K562 (cell line): ENCODE data around the gene GPR37L1. TPM values are rescaled to one million over a fixed set of nuclear protein-coding genes. Genes with fewer than 3 reads are reported as not detected.

Experiments
- ATAC-seq: fragments of 200-7000 bp; cut with Tn5 transposase; 3 replicates; pipeline ENCODE4 v1.9.1; 2020; ENCODE audit warnings: moderate library complexity
- BruUV-seq: library from RNA; stranded (reverse); fragments of 400-500 nt; replicated peaks from 2 replicates; lab custom pipeline; 2021; lab: Mats Ljungman, UMichigan
- CTCF ChIA-PET: fragments of 300-600 bp; formaldehyde crosslinking; extraction: SDS; loops from one replicate; lab custom pipeline; 2021; ENCODE audit warnings: low intra/inter-chr PET ratio; lab: Yijun Ruan, JAX
- POLR2A ChIA-PET: fragments of 300-600, 350-650 bp; sonication (Branson Sonifier 250); formaldehyde crosslinking; extraction: SDS; loops from one replicate; lab custom pipeline; 2021; ENCODE audit warnings: antibody characterized with exemption, inconsistent platforms; lab: Yijun Ruan, JAX
- DNase-seq, 4 experiments: peaks; one replicate each; pipeline versions ENCODE4 v3.0.0 to v3.0.0-alpha.2; 2011 to 2018; ENCODE audit warnings: low spot score in 3 of 4, mixed read lengths in 3 of 4; ENCODE audit errors: extremely low read depth in 1 of 4
- FAIRE-seq: peaks from 2 replicates; lab custom pipeline; 2011; peaks lifted over from hg19 to GRCh38; lab: Jason Lieb, UNC
- H2AFZ ChIP-seq: 2 replicates; pipeline ENCODE4 v1.6.0; 2011; ENCODE audit warnings: low read depth, low read length, control low read depth, inconsistent platforms
- H3K27ac ChIP-seq: fragments of 200-600 bp; 3 replicates; pipeline ENCODE4 v1.8.0; 2011; ENCODE audit warnings: low read depth, mild to moderate bottlenecking, control low read depth, inconsistent platforms, low read length, moderate library complexity, mixed read lengths; ENCODE audit errors: extremely low read depth
- H3K27me3 ChIP-seq, 2 experiments: fragments of 300-600 bp in 1 of 2; 2 replicates in 1 of 2; 3 replicates in 1 of 2; pipeline versions ENCODE4 v1.6.0 to v1.8.0; 2011; ENCODE audit warnings: inconsistent platforms in 2 of 2, low read length in 2 of 2, mild to moderate bottlenecking in 1 of 2, mixed read lengths in 1 of 2, moderate library complexity in 1 of 2; ENCODE audit not compliant: control insufficient read depth in 2 of 2, insufficient read depth in 2 of 2
- H3K36me3 ChIP-seq: fragments of 300-600 bp; 3 replicates; pipeline ENCODE4 v1.8.0; 2011; ENCODE audit warnings: mild to moderate bottlenecking, low read length, inconsistent platforms; ENCODE audit not compliant: control insufficient read depth, insufficient read depth
- H3K4me1 ChIP-seq, 2 experiments: fragments of 200-600 bp in 1 of 2; replicated peaks in 1 of 2; 2 replicates in 1 of 2; 3 replicates in 1 of 2; pipeline versions ENCODE4 v1.5.1 to v1.8.0; 2011; ENCODE audit warnings: inconsistent platforms in 2 of 2, low read length in 2 of 2, mild to moderate bottlenecking in 1 of 2, mixed read lengths in 1 of 2, moderate library complexity in 1 of 2; ENCODE audit not compliant: control insufficient read depth in 2 of 2, insufficient read depth in 2 of 2
- H3K4me2 ChIP-seq: 2 replicates; pipeline ENCODE4 v1.6.1; 2011; ENCODE audit warnings: low read length, control low read depth, inconsistent platforms, mixed read lengths; ENCODE audit not compliant: insufficient read depth
- H3K4me3 ChIP-seq: fragments of 200-600 bp; sonication (generic), shearing (Covaris generic); 2 replicates; pipeline ENCODE4 v1.5.1; 2016; ENCODE audit warnings: control low read depth, inconsistent platforms
- H3K79me2 ChIP-seq: fragments of 200-600 bp; 3 replicates; pipeline ENCODE4 v1.8.0; 2011; ENCODE audit warnings: low read length, inconsistent platforms; ENCODE audit not compliant: control insufficient read depth, insufficient read depth
- H3K9ac ChIP-seq, 2 experiments: 2 replicates each; pipeline versions ENCODE4 v1.6.0 to v1.6.1; 2011; ENCODE audit warnings: low read depth in 2 of 2, low read length in 2 of 2, control low read depth in 1 of 2, inconsistent platforms in 1 of 2, mild to moderate bottlenecking in 1 of 2, mixed read lengths in 1 of 2; ENCODE audit not compliant: insufficient read depth in 1 of 2
- H3K9me1 ChIP-seq: one replicate; pipeline ENCODE4 v1.6.0; 2011; ENCODE audit warnings: inconsistent platforms, mild to moderate bottlenecking, low read length, moderate library complexity; ENCODE audit not compliant: control insufficient read depth, insufficient read depth
- H3K9me3 ChIP-seq: replicated peaks from 2 replicates; pipeline ENCODE4 v1.5.1; 2011; ENCODE audit warnings: low read depth, low read length, inconsistent platforms; ENCODE audit not compliant: control insufficient read depth, insufficient read depth
- H4K20me1 ChIP-seq: replicated peaks from 2 replicates; pipeline ENCODE4 v1.6.1; 2011; ENCODE audit warnings: low read length, inconsistent platforms, mixed read lengths; ENCODE audit not compliant: control insufficient read depth, insufficient read depth
- CEBPG ChIP-seq, 3 experiments: fragments of 200-800 bp in 1 of 3; sonication (Bioruptor generic) in 1 of 3; sonication (generic) in 1 of 3; formaldehyde crosslinking in 1 of 3; IDR thresholded peaks in 2 of 3; conservative IDR thresholded peaks in 1 of 3; 2 replicates each; pipeline versions ENCODE4 v1.6.1 to v1.8.0; 2016 to 2022; ENCODE audit warnings: missing compliant biosample characterization in 2 of 3, missing genetic modification characterization in 2 of 3, mild to moderate bottlenecking in 1 of 3, missing genetic modification reagents in 1 of 3
- ELF2 ChIP-seq: fragments of 250-450 bp; sonication (Bioruptor Pico); IDR thresholded peaks from 2 replicates; pipeline ENCODE4 v1.5.0; 2021; ENCODE audit warnings: mild to moderate bottlenecking
- FOSL1 ChIP-seq: fragments of 200-800 bp; sonication (Bioruptor generic); conservative IDR thresholded peaks from 2 replicates; pipeline ENCODE4 v1.6.1; 2016; ENCODE audit warnings: missing genetic modification characterization, missing compliant biosample characterization
- JUND ChIP-seq, 2 experiments: IDR thresholded peaks; 2 replicates in 1 of 2; 3 replicates in 1 of 2; pipeline ENCODE4 v1.6.1; 2011; ENCODE audit warnings: borderline replicate concordance in 2 of 2, low read depth in 2 of 2, low read length in 2 of 2, improper control_type of control experiment in 1 of 2, missing biosample characterization in 1 of 2, missing genetic modification characterization in 1 of 2, missing genetic modification reagents in 1 of 2
- KLF6 ChIP-seq: fragments of 250-450 bp; sonication (Bioruptor Pico); IDR thresholded peaks from 2 replicates; pipeline ENCODE4 v1.4.0; 2020; ENCODE audit warnings: mild to moderate bottlenecking, moderate library complexity, borderline replicate concordance
- NFYB ChIP-seq: IDR thresholded peaks from 2 replicates; pipeline ENCODE4 v1.6.1; 2011; ENCODE audit warnings: mild to moderate bottlenecking, moderate library complexity; ENCODE audit not compliant: insufficient read length; ENCODE audit errors: extremely low read depth
- SMARCA5 ChIP-seq: fragments of 450-650 bp; IDR thresholded peaks from 2 replicates; pipeline ENCODE4 v1.6.1; 2016
- SRSF3 ChIP-seq: fragments of 200-400 bp; formaldehyde crosslinking; IDR thresholded peaks from 2 replicates; pipeline ENCODE4 v1.6.1; 2016; ENCODE audit warnings: mild to moderate bottlenecking, low read length, moderate library complexity; ENCODE audit not compliant: insufficient read depth
- STAG1 ChIP-seq: sonication (generic); formaldehyde crosslinking; IDR thresholded peaks from 2 replicates; pipeline ENCODE4 v1.5.0; 2020; ENCODE audit warnings: missing genetic modification reagents, borderline replicate concordance
- TARDBP ChIP-seq: fragments of 450-650 bp; IDR thresholded peaks from 2 replicates; pipeline ENCODE4 v1.6.1; 2016
- ZFX ChIP-seq: sonication (generic); formaldehyde crosslinking; IDR thresholded peaks from 2 replicates; pipeline ENCODE4 v1.8.0; 2022; ENCODE audit warnings: mild to moderate bottlenecking, missing genetic modification reagents, moderate library complexity
- ZNF174 ChIP-seq: fragments of 250-450 bp; sonication (Bioruptor Pico); IDR thresholded peaks from 2 replicates; pipeline ENCODE4 v1.4.0; 2020; ENCODE audit warnings: mild to moderate bottlenecking
- WGBS: fragments of 100-300 bp; shearing (Covaris generic); methylation state at CpG from one replicate; pipeline ENCODE4 v1.1.6; 2016; ENCODE audit warnings: low coverage, mixed read lengths; ENCODE audit not compliant: insufficient coverage; ENCODE audit errors: missing lambda C conversion rate; 5-methylcytosine and 5-hydroxymethylcytosine counted together
- in situ Hi-C: fragments of 300-500 bp; cut with MboI; formaldehyde crosslinking; loops from 4 replicates; pipeline ENCODE4 v1.15.0; 2018; ENCODE audit warnings: inconsistent platforms, mixed read lengths
- intact Hi-C: fragments of 100-400 bp; cut with micrococcal nuclease; formaldehyde crosslinking; loops from 2 replicates; pipeline ENCODE4 v1.14.2; 2022
- polyA plus RNA-seq, 8 experiments: library from polyadenylated mRNA; depleted of rRNA in 4 of 8; stranded (reverse) in 5 of 8; unstranded in 3 of 8; fragments of >200 nt; fragmentation: Nextera tagmentation in 2 of 8; fragmentation: Illumina TruSeq in 1 of 8; extraction: Ambion mirVana in 2 of 8; extraction: Trizol in 1 of 8; gene quantifications; 2 replicates each; pipeline versions ENCODE4 v1.2.1 to v1.2.3, GENCODE V29; 2011 to 2014; ENCODE audit warnings: inconsistent platforms in 1 of 8, missing spikeins in 1 of 8
- total RNA-seq, 7 experiments: library from RNA; depleted of rRNA in 6 of 7; stranded (reverse); fragments of >200 nt in 6 of 7; fragmentation: Illumina TruSeq in 2 of 7; extraction: Trizol in 2 of 7; gene quantifications; 2 replicates each; pipeline versions ENCODE4 v1.2.1 to v1.2.3, GENCODE V29; 2011 to 2021; ENCODE audit warnings: low replicate concordance in 1 of 7

Gene GPR37L1
- total and polyA plus RNA-seq, 9 of the 15 experiments (the other 6 are each of a cell fraction or from before 2014, with no cell fraction given): not detected

- no TSS peak for BruUV-seq
- ATAC-seq: no peak
- Histone ChIP-seq H3K4me2 (no peak overlapping the region), H2AFZ (no peak overlapping the region), H3K27me3 (no peaks in the 10 kb centered on the region), H3K27ac (no peak overlapping the region), H3K79me2 (no peaks in the 10 kb centered on the region), H3K36me3 (no peaks in the 10 kb centered on the region), H3K4me3 (no peak overlapping the region), H3K9ac (peak overlapping the region in 1 of 2 experiments; percentile 46; a peak in 2 of 4 replicates), H3K9me1 (no peaks in the 10 kb centered on the region), H3K9me3 (no peaks in the 10 kb centered on the region), H3K4me1 (peaks cover 28 to 36% of the 10 kb centered on the region in 2 experiments), H4K20me1 (no peaks in the 10 kb centered on the region)
- no peak for DNase-seq
- CTCF ChIA-PET: no interaction called here
- intact Hi-C loops: no loop called here
- in situ Hi-C loops: no loop called here
- TF ChIP-seq TARDBP (no peak), ZFX (0 out of 2 replicates have a peak, but pooled peaks have one; percentile 5), ZNF174 (CRISPR knock-in tag) (no peak)
- WGBS: 60% methylated on average over 5 of the region's 5 CpGs
- no peak for FAIRE-seq
- POLR2A ChIA-PET: interaction anchor here (0.7 to 1.6 kb wide), 3 partner anchors 10 to 108 kb away, joined by 4 to 6 read pairs (median 6); no protein-coding TSS in a partner anchor
These were observed 15.4 kb upstream of the GPR37L1 start for GRCh38 chr1:202107321-202107761.

GRCh38 chr1:202107801-202108731, 14.7 kb upstream of the GPR37L1 start:
- peaks cover 0 to 3% of the 10 kb centered on the region in 2 experiments; a peak in 2 of 5 replicates for H3K27me3 ChIP-seq
- no TSS peak for BruUV-seq
- ATAC-seq (no peak), DNase-seq (peak in 3 of 4 experiments; percentile 29 to 58 (median 49)), FAIRE-seq (no peak)
- ChIA-PET CTCF (no interaction called here), POLR2A (interaction anchor here (0.7 kb wide), 1 partner anchor 458 kb away, joined by 3 read pairs; no protein-coding TSS in a partner anchor)
- no peaks in the 10 kb centered on the region for H3K9me1 ChIP-seq
- 0 out of 2 replicates have a peak overlapping the region, but pooled peaks have one; percentile 1 for H2AFZ ChIP-seq
- H3K36me3 ChIP-seq: no peaks in the 10 kb centered on the region
- H3K79me2 ChIP-seq: no peaks in the 10 kb centered on the region
- no peak overlapping the region for H3K4me3 ChIP-seq
- H3K9ac ChIP-seq: peak overlapping the region in 1 of 2 experiments; percentile 39; a peak in 1 of 4 replicates
- in situ Hi-C loops (no loop called here), intact Hi-C loops (no loop called here)
- H3K9me3 ChIP-seq: no peaks in the 10 kb centered on the region
- 34% methylated on average over 13 of the region's 13 CpGs for WGBS
- no peak overlapping the region for H3K4me2 ChIP-seq
- peaks cover 28 to 36% of the 10 kb centered on the region in 2 experiments for H3K4me1 ChIP-seq
- H3K27ac ChIP-seq: no peak overlapping the region
- H4K20me1 ChIP-seq: 0 out of 2 replicates have a peak, but pooled peaks cover under 1% of the 10 kb centered on the region
- no peak for TF ChIP-seq SMARCA5
- no peak for TF ChIP-seq ELF2 (CRISPR knock-in tag)
- no peak for TF ChIP-seq JUND (IDR thresholded peaks at IDR 0.05; ENCODE audit: borderline replicate concordance, low read depth, low read length)
- TF ChIP-seq JUND (tag; IDR thresholded peaks at IDR 0.05; ENCODE audit: borderline replicate concordance, low read depth, low read length): no peak
- TF ChIP-seq SRSF3: no peak
- TF ChIP-seq FOSL1 (tag): 0 out of 2 replicates have a peak, but pooled peaks have one; percentile 19
- TF ChIP-seq CEBPG (CRISPR knock-in tag; IDR thresholded peaks at IDR 0.05): no peak
- TF ChIP-seq CEBPG (tag; conservative IDR thresholded peaks at IDR 0.05 in 1 of 2, IDR thresholded peaks at IDR 0.05 in 1 of 2): no peak
- TF ChIP-seq STAG1: no peak
- peak; percentile 34 for TF ChIP-seq NFYB
- no peak for TF ChIP-seq KLF6
